ENCODE data around the gene SDF2L1.
"Not testable (repeated sequence)": the region's sequence is repeated elsewhere in the genome, so short reads cannot be mapped to it uniquely, and the experiment has no call there.

Gene SDF2L1

GRCh38 chr22:21661991-21662390 lies 19.9 kb downstream of the SDF2L1 start:
- no peak for DNase-seq (ENCODE audit: low read depth in 2 of 2)

GRCh38 chr22:21663738-21664137 lies 21.6 kb downstream of the SDF2L1 start:
- no peak for DNase-seq (ENCODE audit: low read depth in 2 of 2)

GRCh38 chr22:21665047-21665851 lies 23.1 kb downstream of the SDF2L1 start:
- DNase-seq (ENCODE audit: low read depth in 2 of 2), result no peak

GRCh38 chr22:21666786-21667185 lies 24.7 kb downstream of the SDF2L1 start:
- no peak for DNase-seq (ENCODE audit: low read depth in 2 of 2)

- DNase-seq (ENCODE audit: low read depth in 2 of 2), result no peak
These were observed 26.9 kb downstream of the SDF2L1 start for GRCh38 chr22:21669026-21669425.

GRCh38 chr22:21672107-21672629 lies 30.1 kb downstream of the SDF2L1 start:
- no peak for DNase-seq (ENCODE audit: low read depth in 2 of 2)

- no peak for DNase-seq (ENCODE audit: low read depth in 2 of 2)
These were observed 31.6 kb downstream of the SDF2L1 start for GRCh38 chr22:21673534-21674321.

- no peak for DNase-seq (ENCODE audit: low read depth in 2 of 2)
These were observed 32.6 kb downstream of the SDF2L1 start for GRCh38 chr22:21674638-21675245.

GRCh38 chr22:21677606-21678443 lies 35.7 kb downstream of the SDF2L1 start:
- no peak for DNase-seq (ENCODE audit: low read depth in 2 of 2)

- DNase-seq (ENCODE audit: low read depth in 2 of 2), result not testable (repeated sequence)
These were observed 36.7 kb downstream of the SDF2L1 start for GRCh38 chr22:21678842-21679241.

- DNase-seq (ENCODE audit: low read depth in 2 of 2), result no peak
These were observed 37.3 kb downstream of the SDF2L1 start for GRCh38 chr22:21679383-21679782.

- no peak for DNase-seq (ENCODE audit: low read depth in 2 of 2)
These were observed 38.9 kb downstream of the SDF2L1 start for GRCh38 chr22:21680830-21681565.

GRCh38 chr22:21681566-21682370 lies 39.7 kb downstream of the SDF2L1 start:
- DNase-seq (ENCODE audit: low read depth in 2 of 2), result no peak

GRCh38 chr22:21682385-21683175 lies 40.5 kb downstream of the SDF2L1 start:
- DNase-seq (ENCODE audit: low read depth in 2 of 2), result no peak

- DNase-seq (ENCODE audit: low read depth in 2 of 2), result no peak
These were observed 41.3 kb downstream of the SDF2L1 start for GRCh38 chr22:21683401-21683811.

GRCh38 chr22:21684492-21685163 lies 42.5 kb downstream of the SDF2L1 start:
- no peak for DNase-seq (ENCODE audit: low read depth in 2 of 2)

GRCh38 chr22:21685164-21685513 lies 43.0 kb downstream of the SDF2L1 start:
- no peak for DNase-seq (ENCODE audit: low read depth in 2 of 2)

- DNase-seq (ENCODE audit: low read depth in 2 of 2), result no peak
These were observed 44.1 kb downstream of the SDF2L1 start for GRCh38 chr22:21686193-21686608.
